ENCODE results near the gene FGF2. TPM values are rescaled to one million over a fixed set of nuclear protein-coding genes. Genes with fewer than 3 reads are reported as not detected.
"Not testable (repeated sequence)": the region's sequence is repeated elsewhere in the genome, so short reads cannot be mapped to it uniquely, and the experiment has no call there.

Gene FGF2
- total RNA-seq, 1 experiment from 2014 or later: 33.7 TPM

GRCh38 chr4:122806981-122807679, 19.5 kb upstream of the FGF2 start:
- CTCF ChIA-PET: no interaction called here
- no peak overlapping the region for H3K27ac Mint-ChIP-seq (ENCODE audit: unreplicated experiment)
- intact Hi-C loops (cut with micrococcal nuclease; ENCODE audit: unreplicated experiment): no loop called here
- H3K36me3 Mint-ChIP-seq (ENCODE audit: insufficient read depth, unreplicated experiment): no peaks in the 10 kb centered on the region
- no peak overlapping the region for H3K4me3 Mint-ChIP-seq (ENCODE audit: low read depth, unreplicated experiment)
- no TSS peak for BruUV-seq (replicated peaks)
- no peak for DNase-seq
- no peaks in the 10 kb centered on the region for H3K9me3 Mint-ChIP-seq (ENCODE audit: low read depth, unreplicated experiment)
- TF ChIP-seq, protein P1, sequence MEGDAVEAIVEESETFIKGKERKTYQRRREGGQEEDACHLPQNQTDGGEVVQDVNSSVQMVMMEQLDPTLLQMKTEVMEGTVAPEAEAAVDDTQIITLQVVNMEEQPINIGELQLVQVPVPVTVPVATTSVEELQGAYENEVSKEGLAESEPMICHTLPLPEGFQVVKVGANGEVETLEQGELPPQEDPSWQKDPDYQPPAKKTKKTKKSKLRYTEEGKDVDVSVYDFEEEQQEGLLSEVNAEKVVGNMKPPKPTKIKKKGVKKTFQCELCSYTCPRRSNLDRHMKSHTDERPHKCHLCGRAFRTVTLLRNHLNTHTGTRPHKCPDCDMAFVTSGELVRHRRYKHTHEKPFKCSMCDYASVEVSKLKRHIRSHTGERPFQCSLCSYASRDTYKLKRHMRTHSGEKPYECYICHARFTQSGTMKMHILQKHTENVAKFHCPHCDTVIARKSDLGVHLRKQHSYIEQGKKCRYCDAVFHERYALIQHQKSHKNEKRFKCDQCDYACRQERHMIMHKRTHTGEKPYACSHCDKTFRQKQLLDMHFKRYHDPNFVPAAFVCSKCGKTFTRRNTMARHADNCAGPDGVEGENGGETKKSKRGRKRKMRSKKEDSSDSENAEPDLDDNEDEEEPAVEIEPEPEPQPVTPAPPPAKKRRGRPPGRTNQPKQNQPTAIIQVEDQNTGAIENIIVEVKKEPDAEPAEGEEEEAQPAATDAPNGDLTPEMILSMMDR (IDR thresholded peaks at IDR 0.05; ENCODE audit: unreplicated experiment): no peak
- no peaks in the 10 kb centered on the region for H3K4me1 Mint-ChIP-seq (ENCODE audit: low read depth, unreplicated experiment)
- no peaks in the 10 kb centered on the region for H3K27me3 Mint-ChIP-seq (ENCODE audit: unreplicated experiment)

DNA sequence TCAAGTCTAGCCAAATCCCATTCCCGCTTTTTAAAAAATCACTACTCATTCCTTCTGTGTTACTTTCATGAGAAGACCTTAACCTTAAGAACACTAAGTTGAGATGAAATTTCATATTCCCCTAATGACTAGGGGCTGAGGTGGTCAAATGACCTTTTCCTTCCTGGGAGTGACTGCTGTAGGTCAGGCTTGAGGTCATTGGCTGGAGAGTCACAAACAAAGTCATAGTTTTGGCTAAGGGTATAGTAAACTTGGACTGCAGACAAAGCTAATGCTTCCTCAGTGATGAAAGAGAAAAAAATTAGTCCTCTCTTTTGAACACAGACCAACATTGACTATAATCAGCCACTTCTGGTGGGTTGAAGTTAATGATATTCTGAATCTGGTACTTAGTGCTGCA, 16.0 kb upstream of the FGF2 start:
- no peaks in the 10 kb centered on the region for H3K9me3 Mint-ChIP-seq (ENCODE audit: low read depth, unreplicated experiment)
- H3K4me3 Mint-ChIP-seq (ENCODE audit: low read depth, unreplicated experiment): no peak overlapping the region
- no peak overlapping the region for H3K27ac Mint-ChIP-seq (ENCODE audit: unreplicated experiment)
- no peak for DNase-seq
- no peaks in the 10 kb centered on the region for H3K4me1 Mint-ChIP-seq (ENCODE audit: low read depth, unreplicated experiment)
- intact Hi-C loops (cut with micrococcal nuclease; ENCODE audit: unreplicated experiment): no loop called here
- no peaks in the 10 kb centered on the region for H3K27me3 Mint-ChIP-seq (ENCODE audit: unreplicated experiment)
- TF ChIP-seq, protein P1 (IDR thresholded peaks at IDR 0.05; ENCODE audit: unreplicated experiment): no peak
- CTCF ChIA-PET: no interaction called here
- H3K36me3 Mint-ChIP-seq (ENCODE audit: insufficient read depth, unreplicated experiment): no peaks in the 10 kb centered on the region
- BruUV-seq (replicated peaks): no TSS peak

- H3K27ac Mint-ChIP-seq (ENCODE audit: unreplicated experiment); intact Hi-C loops (cut with micrococcal nuclease; ENCODE audit: unreplicated experiment); BruUV-seq (replicated peaks); CTCF ChIA-PET; H3K4me3 Mint-ChIP-seq (ENCODE audit: low read depth, unreplicated experiment); H3K9me3 Mint-ChIP-seq (ENCODE audit: low read depth, unreplicated experiment); DNase-seq; H3K36me3 Mint-ChIP-seq (ENCODE audit: insufficient read depth, unreplicated experiment); H3K4me1 Mint-ChIP-seq (ENCODE audit: low read depth, unreplicated experiment); H3K27me3 Mint-ChIP-seq (ENCODE audit: unreplicated experiment): not testable (repeated sequence)
Observed at GRCh38 chr4:122811781-122812180, 14.8 kb upstream of the FGF2 start.

DNA sequence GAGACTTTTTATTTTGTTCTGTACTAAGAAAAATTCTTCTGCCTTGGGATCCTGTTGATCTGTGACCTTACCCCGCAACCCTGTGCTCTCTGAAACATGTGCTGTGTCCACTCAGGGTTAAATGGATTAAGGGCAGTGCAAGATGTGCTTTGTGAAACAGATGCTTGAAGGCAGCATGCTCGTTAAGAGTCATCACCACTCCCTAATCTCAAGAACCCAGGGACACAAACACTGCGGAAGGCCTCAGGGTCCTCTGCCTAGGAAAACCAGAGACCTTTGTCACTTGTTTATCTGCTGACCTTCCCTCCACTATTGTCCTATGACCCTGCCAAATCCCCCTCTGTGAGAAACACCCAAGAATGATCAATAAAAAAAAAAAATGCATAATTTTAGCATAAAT, 13.8 kb upstream of the FGF2 start:
- H3K36me3 Mint-ChIP-seq (ENCODE audit: insufficient read depth, unreplicated experiment); CTCF ChIA-PET; intact Hi-C loops (cut with micrococcal nuclease; ENCODE audit: unreplicated experiment); H3K27ac Mint-ChIP-seq (ENCODE audit: unreplicated experiment); DNase-seq; H3K4me3 Mint-ChIP-seq (ENCODE audit: low read depth, unreplicated experiment); H3K27me3 Mint-ChIP-seq (ENCODE audit: unreplicated experiment); BruUV-seq (replicated peaks); H3K4me1 Mint-ChIP-seq (ENCODE audit: low read depth, unreplicated experiment); H3K9me3 Mint-ChIP-seq (ENCODE audit: low read depth, unreplicated experiment): not testable (repeated sequence)

DNA sequence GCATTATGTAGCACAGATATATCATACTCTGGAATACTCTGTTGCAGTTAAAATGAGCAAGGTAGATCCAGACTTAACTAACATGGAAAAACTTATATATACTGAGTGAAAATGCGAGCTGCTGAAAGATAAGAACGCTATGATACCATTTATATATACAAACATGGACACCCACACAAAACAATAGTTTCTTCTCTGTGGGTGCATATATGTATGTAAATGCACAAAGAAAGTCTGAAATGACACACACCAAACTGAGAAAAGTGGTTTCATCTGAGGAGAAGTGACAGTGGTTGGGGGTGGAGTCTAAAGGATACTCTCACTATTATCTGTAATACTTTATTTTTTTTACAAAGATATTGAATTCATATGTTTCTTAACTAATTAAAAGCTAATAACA, 12.2 kb upstream of the FGF2 start:
- no TSS peak for BruUV-seq (replicated peaks)
- Mint-ChIP-seq H3K4me1 (ENCODE audit: low read depth, unreplicated experiment) (no peaks in the 10 kb centered on the region), H3K4me3 (ENCODE audit: low read depth, unreplicated experiment) (no peak overlapping the region), H3K27me3 (ENCODE audit: unreplicated experiment) (no peaks in the 10 kb centered on the region), H3K27ac (ENCODE audit: unreplicated experiment) (no peak overlapping the region), H3K9me3 (ENCODE audit: low read depth, unreplicated experiment) (no peaks in the 10 kb centered on the region), H3K36me3 (ENCODE audit: insufficient read depth, unreplicated experiment) (no peaks in the 10 kb centered on the region)
- CTCF ChIA-PET: no interaction called here
- no peak for DNase-seq
- TF ChIP-seq, protein P1 (IDR thresholded peaks at IDR 0.05; ENCODE audit: unreplicated experiment): no peak
- intact Hi-C loops (cut with micrococcal nuclease; ENCODE audit: unreplicated experiment): no loop called here
